PC-3 (cell line): Measurements from ENCODE around the gene GLT6D1. TPM values are rescaled to one million over a fixed set of nuclear protein-coding genes. Genes with fewer than 3 reads are reported as not detected.
"Not testable (repeated sequence)": the region's sequence is repeated elsewhere in the genome, so short reads cannot be mapped to it uniquely, and the experiment has no call there.

ENCODE experiments used
- ATAC-seq: fragments of 200-7000 bp; cut with Tn5 transposase; 2 replicates; pipeline ENCODE4 v1.9.1; 2020; ENCODE audit warnings: mild to moderate bottlenecking, moderate library complexity
- BruUV-seq: library from RNA; stranded (reverse); fragments of 400-500 nt; replicated peaks from 2 replicates; lab custom pipeline; 2021; lab: Mats Ljungman, UMichigan
- CTCF ChIA-PET: fragments of 300-600 bp; sonication (Branson Sonifier 250); formaldehyde crosslinking; loops from one replicate; lab custom pipeline; 2022; ENCODE audit warnings: antibody characterized with exemption; lab: Charles Lee
- POLR2A ChIA-PET: fragments of 300-600 bp; sonication (Branson Sonifier 250); formaldehyde crosslinking; loops from one replicate; lab custom pipeline; 2022; ENCODE audit warnings: antibody characterized with exemption; ENCODE audit not compliant: unreplicated experiment; lab: Charles Lee
- DNase-seq: peaks from one replicate; pipeline ENCODE4 v3.0.0-alpha.2; 2015
- H2AFZ ChIP-seq: fragments of 300-600 bp; sonication (generic); 2 replicates; pipeline ENCODE4 v1.6.0; 2016; ENCODE audit warnings: antibody characterized with exemption, low read length
- H3F3A ChIP-seq: fragments of 300-600 bp; sonication (generic); one replicate; pipeline ENCODE4 v1.6.0; 2017; ENCODE audit warnings: antibody characterized with exemption, low read length, control low read depth, mild to moderate bottlenecking; ENCODE audit not compliant: unreplicated experiment
- H3K27ac ChIP-seq: fragments of 300-600 bp; sonication (generic); 2 replicates; pipeline ENCODE4 v1.5.1; 2016; ENCODE audit warnings: mild to moderate bottlenecking, low read length
- H3K27me3 ChIP-seq: fragments of 300-600 bp; sonication (generic); 2 replicates; pipeline ENCODE4 v1.6.1; 2016; ENCODE audit warnings: low read length, mixed read lengths
- H3K36me3 ChIP-seq: fragments of 300-600 bp; sonication (generic); 2 replicates; pipeline ENCODE4 v1.6.1; 2016; ENCODE audit warnings: low read depth, mixed run types, low read length, mixed read lengths
- H3K4me1 ChIP-seq: fragments of 300-600 bp; sonication (generic); 2 replicates; pipeline ENCODE4 v1.5.1; 2016; ENCODE audit warnings: low read length; ENCODE audit not compliant: insufficient read depth
- H3K4me2 ChIP-seq: fragments of 300-600 bp; sonication (generic); 2 replicates; pipeline ENCODE4 v1.6.0; 2016; ENCODE audit warnings: low read length
- H3K4me3 ChIP-seq: fragments of 300-600 bp; sonication (generic); 2 replicates; pipeline ENCODE4 v1.5.1; 2016; ENCODE audit warnings: mild to moderate bottlenecking, low read length, mixed read lengths
- H3K79me2 ChIP-seq: fragments of 300-600 bp; sonication (generic); 2 replicates; pipeline ENCODE4 v1.6.1; 2017; ENCODE audit warnings: low read length, mixed read lengths
- H3K9ac ChIP-seq: fragments of 300-600 bp; sonication (generic); 2 replicates; pipeline ENCODE4 v1.6.0; 2016; ENCODE audit warnings: mild to moderate bottlenecking, low read length
- H3K9me2 ChIP-seq: fragments of 300-600 bp; sonication (generic); replicated peaks from 2 replicates; pipeline ENCODE4 v1.6.1; 2016; ENCODE audit warnings: mixed run types, low read length, mixed read lengths
- H3K9me3 ChIP-seq: fragments of 300-600 bp; sonication (generic); 2 replicates; pipeline ENCODE4 v1.6.1; 2016; ENCODE audit warnings: low read length, mixed read lengths
- H4K20me1 ChIP-seq: fragments of 300-600 bp; sonication (generic); 2 replicates; pipeline ENCODE4 v1.6.1; 2016; ENCODE audit warnings: low read length, mixed read lengths
- EZH2 ChIP-seq: fragments of 300-600 bp; sonication (generic); IDR thresholded peaks from one replicate; pipeline ENCODE4 v1.6.1; 2017; ENCODE audit warnings: antibody characterized with exemption, mild to moderate bottlenecking, low read length; ENCODE audit not compliant: unreplicated experiment
- EZH2phosphoT487 ChIP-seq: fragments of 300-600 bp; sonication (generic); IDR thresholded peaks from 2 replicates; pipeline ENCODE4 v1.6.1; 2018; ENCODE audit warnings: mild to moderate bottlenecking, antibody characterized with exemption, low read length, borderline replicate concordance
- intact Hi-C: fragments of 100-400 bp; cut with micrococcal nuclease; formaldehyde crosslinking; loops from 2 replicates; pipeline ENCODE4 v1.9.0; 2023
- total RNA-seq: library from RNA; depleted of rRNA; stranded (reverse); fragments of >200 nt; gene quantifications from 2 replicates; pipeline ENCODE4 v1.2.3, GENCODE V29; 2014
- TF ChIP-seq, protein P1 (sequence below): fragments of 300-600 bp; sonication (generic); conservative IDR thresholded peaks from 2 replicates; pipeline ENCODE4 v1.5.1; 2017; ENCODE audit warnings: antibody characterized with exemption, low read depth, mild to moderate bottlenecking, low read length

Gene GLT6D1
- total RNA-seq, 1 experiment from 2014 or later: not detected

DNA sequence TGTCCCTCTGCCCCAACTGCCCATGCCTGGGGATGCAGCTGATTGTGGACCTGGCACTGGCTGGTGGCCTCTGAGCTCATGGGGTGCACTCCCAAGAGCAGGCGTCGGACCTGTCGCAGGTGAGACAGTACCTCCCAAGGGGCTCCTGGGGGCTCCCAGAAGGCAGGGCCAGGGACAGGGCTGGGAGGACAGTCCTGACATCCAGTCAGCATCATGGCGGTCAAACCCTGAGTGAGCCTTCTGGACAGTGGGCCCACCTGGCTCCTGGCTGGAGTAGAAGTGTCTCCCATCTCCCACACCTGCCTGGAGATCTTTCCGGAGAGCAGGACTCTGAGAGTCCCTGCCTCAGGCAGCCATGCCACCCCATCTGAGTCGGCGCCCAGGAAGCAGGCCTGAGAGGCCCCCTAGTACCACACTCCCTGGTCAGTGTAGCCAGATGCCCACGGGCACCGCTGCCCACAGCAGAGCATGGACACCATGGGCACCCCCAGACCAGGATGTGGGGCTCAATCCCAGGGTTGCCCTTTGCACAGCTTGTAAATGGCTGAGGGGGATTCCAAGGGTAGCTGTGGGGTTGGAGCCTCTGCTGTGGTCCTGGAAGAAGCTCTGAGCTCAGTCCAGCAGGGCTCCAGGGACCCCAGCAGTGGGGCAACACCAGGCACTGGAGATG is 30.4 kb upstream of the GLT6D1 start:
- Histone ChIP-seq H2AFZ (no peak overlapping the region), H3K27me3 (peaks cover 14% of the 10 kb centered on the region), H3F3A (no peaks in the 10 kb centered on the region), H3K4me2 (no peak overlapping the region), H3K9ac (no peak overlapping the region), H3K27ac (no peak overlapping the region), H4K20me1 (no peaks in the 10 kb centered on the region), H3K36me3 (no peaks in the 10 kb centered on the region), H3K9me2 (no peaks in the 10 kb centered on the region), H3K79me2 (no peaks in the 10 kb centered on the region), H3K9me3 (no peaks in the 10 kb centered on the region), H3K4me1 (no peaks in the 10 kb centered on the region), H3K4me3 (no peak overlapping the region)
- no TSS peak for BruUV-seq
- no peak for ATAC-seq
- CTCF ChIA-PET: no interaction called here
- TF ChIP-seq, protein P1, sequence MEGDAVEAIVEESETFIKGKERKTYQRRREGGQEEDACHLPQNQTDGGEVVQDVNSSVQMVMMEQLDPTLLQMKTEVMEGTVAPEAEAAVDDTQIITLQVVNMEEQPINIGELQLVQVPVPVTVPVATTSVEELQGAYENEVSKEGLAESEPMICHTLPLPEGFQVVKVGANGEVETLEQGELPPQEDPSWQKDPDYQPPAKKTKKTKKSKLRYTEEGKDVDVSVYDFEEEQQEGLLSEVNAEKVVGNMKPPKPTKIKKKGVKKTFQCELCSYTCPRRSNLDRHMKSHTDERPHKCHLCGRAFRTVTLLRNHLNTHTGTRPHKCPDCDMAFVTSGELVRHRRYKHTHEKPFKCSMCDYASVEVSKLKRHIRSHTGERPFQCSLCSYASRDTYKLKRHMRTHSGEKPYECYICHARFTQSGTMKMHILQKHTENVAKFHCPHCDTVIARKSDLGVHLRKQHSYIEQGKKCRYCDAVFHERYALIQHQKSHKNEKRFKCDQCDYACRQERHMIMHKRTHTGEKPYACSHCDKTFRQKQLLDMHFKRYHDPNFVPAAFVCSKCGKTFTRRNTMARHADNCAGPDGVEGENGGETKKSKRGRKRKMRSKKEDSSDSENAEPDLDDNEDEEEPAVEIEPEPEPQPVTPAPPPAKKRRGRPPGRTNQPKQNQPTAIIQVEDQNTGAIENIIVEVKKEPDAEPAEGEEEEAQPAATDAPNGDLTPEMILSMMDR: no peak
- TF ChIP-seq EZH2: no peak
- no peak for TF ChIP-seq EZH2phosphoT487
- DNase-seq: no peak
- intact Hi-C loops: no loop called here
- POLR2A ChIA-PET: no interaction called here

DNA sequence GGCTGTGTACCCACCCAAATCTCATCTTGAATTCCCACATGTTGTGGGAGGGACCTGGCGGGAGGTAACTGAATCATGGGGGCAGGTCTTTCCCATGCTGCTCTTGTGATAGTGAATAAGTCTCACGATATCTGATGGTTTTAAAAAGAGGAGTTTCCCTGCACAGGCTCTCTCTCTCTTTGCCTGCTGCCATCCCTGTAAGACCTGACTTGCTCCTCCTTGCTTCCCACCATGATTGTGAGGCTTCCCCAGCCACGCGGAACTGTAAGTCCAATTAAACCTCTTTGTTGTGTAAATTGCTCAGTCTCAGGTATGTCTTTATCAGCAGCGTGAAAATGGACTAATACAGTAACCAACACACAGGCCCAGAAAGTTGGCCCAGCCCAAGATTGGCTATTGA is 29.7 kb upstream of the GLT6D1 start:
- POLR2A ChIA-PET: not testable (repeated sequence)

DNA sequence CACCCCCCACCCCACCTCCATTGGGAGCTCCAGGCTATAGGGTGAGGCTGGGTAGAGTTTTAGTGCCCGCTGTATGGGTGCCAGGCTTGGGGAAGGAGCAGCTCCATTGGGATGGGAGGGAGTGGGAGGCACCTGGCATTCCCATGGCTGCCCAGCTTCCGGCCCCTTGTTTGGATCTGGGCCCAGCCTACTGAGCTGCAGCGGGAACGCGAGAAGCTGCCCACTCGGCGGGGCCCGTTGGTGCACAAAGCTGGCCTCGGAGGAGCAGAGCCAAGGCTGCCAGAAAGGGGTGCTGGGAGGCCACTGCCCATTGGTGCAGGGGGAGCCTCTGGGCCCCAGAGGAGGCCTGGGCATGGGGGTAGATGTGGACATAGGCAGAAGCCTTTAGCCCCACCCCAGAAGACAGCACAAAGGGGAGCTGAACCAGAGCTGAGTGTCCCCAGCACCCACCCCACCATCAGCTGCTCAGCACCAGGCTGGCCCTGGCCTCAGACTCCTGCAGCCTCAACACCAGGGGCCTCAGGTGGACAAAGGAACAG is 28.2 kb upstream of the GLT6D1 start:
- ATAC-seq (no peak), DNase-seq (no peak)
- H3K4me2 ChIP-seq: no peak overlapping the region
- no peak overlapping the region for H2AFZ ChIP-seq
- H3K9me2 ChIP-seq: no peaks in the 10 kb centered on the region
- CTCF ChIA-PET: no interaction called here
- BruUV-seq: no TSS peak
- H3K79me2 ChIP-seq: no peaks in the 10 kb centered on the region
- POLR2A ChIA-PET: no interaction called here
- H3K27ac ChIP-seq: no peak overlapping the region
- peaks cover 3% of the 10 kb centered on the region; the same call in 1 of the 2 replicates for H3K27me3 ChIP-seq
- H3K36me3 ChIP-seq: no peaks in the 10 kb centered on the region
- no peaks in the 10 kb centered on the region for H4K20me1 ChIP-seq
- TF ChIP-seq EZH2 (no peak), EZH2phosphoT487 (no peak)
- TF ChIP-seq, protein P1: no peak
- no peak overlapping the region for H3K4me3 ChIP-seq
- intact Hi-C loops: no loop called here
- no peak overlapping the region for H3K9ac ChIP-seq
- H3K9me3 ChIP-seq: no peaks in the 10 kb centered on the region
- no peaks in the 10 kb centered on the region for H3F3A ChIP-seq
- no peaks in the 10 kb centered on the region for H3K4me1 ChIP-seq

More for the DNA sequence above, 29.7 kb upstream of the GLT6D1 start:
- intact Hi-C loops, ATAC-seq, H4K20me1 ChIP-seq, DNase-seq, H3K36me3 ChIP-seq, H3K9me3 ChIP-seq, H3K4me2 ChIP-seq, H3K9me2 ChIP-seq, H3K27ac ChIP-seq, CTCF ChIA-PET, H3F3A ChIP-seq, H3K79me2 ChIP-seq, H3K9ac ChIP-seq, H3K4me3 ChIP-seq, BruUV-seq, H2AFZ ChIP-seq, H3K4me1 ChIP-seq: not testable (repeated sequence)
- peaks cover 12% of the 10 kb centered on the region for H3K27me3 ChIP-seq
